ENCODE measurements around the gene TOMM40L.

The TOMM40L gene

GRCh38 chr1:161197560-161198193 is 28.2 kb upstream of the TOMM40L start:
- no peak for DNase-seq (ENCODE audit: low spot score)

DNA sequence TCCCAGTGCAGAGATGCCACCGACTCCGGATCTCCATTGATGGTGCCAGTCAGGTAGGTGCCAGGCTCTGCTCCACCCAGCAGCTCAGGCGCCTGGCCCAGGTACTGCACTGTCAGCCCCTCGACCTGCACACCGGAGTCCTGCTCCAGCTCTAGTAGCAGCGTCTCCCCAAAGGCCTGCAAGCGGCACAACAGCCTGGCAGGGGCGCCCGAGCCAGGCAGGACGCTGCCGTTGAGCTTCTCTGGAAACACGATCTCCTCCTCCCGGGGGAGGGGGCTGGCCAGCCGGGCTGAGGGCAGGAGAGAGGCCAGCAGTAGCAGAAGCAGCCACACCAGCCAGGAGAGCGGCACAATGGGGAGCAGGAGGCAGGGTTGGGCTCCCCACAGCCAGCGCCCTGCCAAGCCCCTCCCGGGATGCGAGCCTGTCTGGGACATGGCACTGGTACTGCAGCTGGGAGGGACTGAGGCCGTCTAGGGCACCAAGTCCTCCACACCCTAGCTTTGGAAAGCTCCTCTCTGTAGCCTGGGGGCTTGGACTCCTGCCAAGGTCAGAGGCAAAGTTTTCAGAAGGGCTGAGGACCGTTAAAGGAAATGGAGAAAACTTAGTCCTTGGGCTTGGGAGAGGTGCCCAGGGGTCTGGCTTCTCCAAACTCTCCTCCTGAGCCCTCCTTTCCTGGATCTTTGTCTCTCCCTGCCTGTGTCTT is 27.5 kb upstream of the TOMM40L start:
- peak; percentile 27 for DNase-seq (ENCODE audit: low spot score)

- peak; percentile 84 for DNase-seq (ENCODE audit: low spot score)
These were observed 26.9 kb upstream of the TOMM40L start, which contains the start of gene ADAMTS4 for GRCh38 chr1:161198897-161199431. Gene ADAMTS4 (minus strand): TSS chr1:161199054. CDS start chr1:161198627, 427 bp downstream.

DNA sequence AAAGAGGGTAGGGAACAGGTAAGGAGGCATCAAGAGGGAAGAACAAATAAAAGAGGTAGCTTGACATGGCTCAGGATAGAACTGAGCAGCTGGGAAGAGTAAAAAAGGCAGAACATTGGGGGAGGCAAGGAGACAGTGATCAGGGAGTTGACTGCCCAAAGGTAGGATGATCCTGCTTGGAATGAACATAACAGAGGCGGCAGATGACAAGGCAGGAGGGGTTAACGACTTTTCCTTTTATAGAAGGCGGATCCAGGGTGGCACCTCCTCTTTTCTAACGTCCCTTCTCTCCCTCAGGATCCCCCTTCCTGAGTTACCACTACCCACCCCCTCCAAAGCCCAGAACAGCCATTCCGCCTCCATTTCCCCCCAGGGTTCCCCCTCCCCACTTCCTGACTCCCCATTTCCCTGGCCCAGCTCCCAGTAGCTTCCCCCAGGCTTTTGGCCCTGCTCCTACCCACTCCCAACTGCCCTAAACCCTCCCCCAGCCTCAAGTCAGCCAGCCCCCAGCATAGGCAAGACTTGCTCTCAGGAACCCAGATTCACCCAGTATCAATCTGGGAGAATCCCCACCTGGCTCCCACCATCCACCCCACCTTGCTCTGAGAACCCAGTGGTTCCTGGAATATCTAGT is 26.2 kb upstream of the TOMM40L start:
- DNase-seq (ENCODE audit: low spot score), result no peak

DNA sequence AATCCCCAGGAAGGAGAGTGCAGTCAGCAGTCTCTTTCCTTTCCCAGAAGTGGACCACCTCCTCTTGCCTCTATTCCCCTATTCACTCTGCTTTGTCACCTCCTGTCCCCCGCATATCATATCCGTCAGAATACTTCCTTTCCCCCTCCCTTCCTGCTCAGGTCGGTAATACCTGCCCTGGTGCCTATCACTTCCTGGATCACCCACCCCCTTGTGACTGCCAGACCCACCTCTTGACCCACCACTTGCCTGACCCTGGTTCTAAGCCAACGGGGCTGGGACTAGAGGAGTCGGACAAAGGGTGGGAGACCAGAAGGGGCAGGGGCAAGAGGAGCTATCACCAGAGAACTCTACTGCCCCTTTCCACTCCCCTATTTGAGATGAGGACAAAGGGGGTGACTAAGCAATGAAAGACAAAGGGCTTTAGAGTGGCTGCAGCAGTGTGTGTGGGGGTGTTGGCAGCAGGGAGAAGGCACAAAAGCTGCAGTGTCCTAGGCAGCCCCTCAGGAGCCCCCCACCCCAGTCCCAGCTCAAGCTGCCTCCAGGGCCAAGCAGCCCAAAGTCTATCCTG is 25.4 kb upstream of the TOMM40L start:
- DNase-seq (ENCODE audit: low spot score), result no peak

- DNase-seq (ENCODE audit: low spot score), result peak; percentile 46
These were observed 24.6 kb upstream of the TOMM40L start for GRCh38 chr1:161200992-161201835.

DNA sequence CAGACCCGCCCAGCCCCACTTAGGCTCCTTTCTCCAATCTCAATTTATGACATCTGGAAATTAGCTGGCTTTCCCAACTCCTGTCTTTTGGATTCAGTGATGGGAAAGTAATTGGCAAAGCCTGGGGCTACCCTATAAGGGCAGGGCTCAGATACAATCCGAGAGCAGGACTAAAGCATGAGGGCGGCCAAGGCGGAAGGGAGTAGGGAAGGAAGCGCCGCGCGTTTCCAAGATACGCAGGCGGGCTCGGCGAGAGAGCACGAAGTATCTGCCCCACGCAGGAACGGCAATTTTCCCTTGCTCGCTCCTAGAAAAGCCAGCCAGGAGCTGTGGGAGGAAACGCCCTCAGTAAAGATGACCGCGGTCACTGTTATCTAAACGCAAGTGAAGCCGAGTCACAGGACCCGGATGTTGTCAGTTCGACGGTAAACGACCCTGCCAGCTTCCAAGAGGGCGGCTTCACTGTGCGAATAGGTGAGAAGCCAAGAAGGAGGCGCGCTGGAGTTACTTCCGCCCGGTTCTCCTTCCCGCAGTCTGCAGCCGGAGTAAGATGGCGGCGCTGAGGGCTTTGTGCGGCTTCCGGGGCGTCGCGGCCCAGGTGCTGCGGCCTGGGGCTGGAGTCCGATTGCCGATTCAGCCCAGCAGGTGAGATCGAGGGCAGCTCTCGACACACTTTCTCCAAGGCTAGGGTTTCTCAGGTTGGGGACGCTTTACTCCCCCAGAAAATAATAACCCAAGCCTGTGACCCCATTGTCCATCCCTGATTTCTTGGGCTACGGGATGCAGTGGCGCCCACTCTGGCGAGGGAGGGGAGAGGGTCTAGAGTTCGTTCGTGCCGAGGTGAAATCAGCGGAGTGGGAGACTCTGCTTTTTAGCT is 23.8 kb upstream of the TOMM40L start, which contains the start of gene NDUFS2:
NDUFS2 (plus strand) TSS at position 532 of the 877 bp plus-strand sequence; CDS start at position 551, 19 bp downstream.
- DNase-seq (ENCODE audit: low spot score), result peak; percentile 92

- DNase-seq (ENCODE audit: low spot score), result no peak
These were observed 19.3 kb upstream of the TOMM40L start for GRCh38 chr1:161206411-161207140.

GRCh38 chr1:161207173-161207572 is 18.7 kb upstream of the TOMM40L start:
- no peak for DNase-seq (ENCODE audit: low spot score)

DNA sequence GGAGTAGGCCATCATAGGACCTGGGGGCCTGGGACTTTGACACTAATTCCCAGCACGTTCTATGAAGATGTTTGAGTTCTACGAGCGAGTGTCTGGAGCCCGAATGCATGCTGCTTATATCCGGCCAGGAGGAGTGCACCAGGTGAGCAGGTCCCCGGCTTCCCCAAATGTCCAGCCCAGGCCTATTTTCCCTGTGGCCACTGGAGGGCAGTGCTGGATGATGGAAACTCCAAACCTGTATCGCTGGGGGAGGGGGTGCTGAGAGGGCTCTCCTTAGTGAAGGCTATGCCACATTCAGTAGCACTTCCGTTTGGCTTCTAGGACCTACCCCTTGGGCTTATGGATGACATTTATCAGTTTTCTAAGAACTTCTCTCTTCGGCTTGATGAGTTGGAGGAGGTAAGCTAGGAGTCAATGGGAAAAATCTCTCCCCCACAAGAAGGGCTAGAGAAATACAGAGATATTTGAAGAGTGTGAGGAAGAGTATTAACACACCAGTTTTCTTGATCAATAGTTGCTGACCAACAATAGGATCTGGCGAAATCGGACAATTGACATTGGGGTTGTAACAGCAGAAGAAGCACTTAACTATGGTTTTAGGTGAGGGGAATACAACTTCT is 16.0 kb upstream of the TOMM40L start:
- peak; percentile 81 for DNase-seq (ENCODE audit: low spot score)

GRCh38 chr1:161214369-161214768 is 11.5 kb upstream of the TOMM40L start:
- no peak for DNase-seq (ENCODE audit: low spot score)

- no peak for DNase-seq (ENCODE audit: low spot score)
These were observed 10.8 kb upstream of the TOMM40L start, which contains the start of gene FCER1G for GRCh38 chr1:161215076-161215475. Gene FCER1G (plus strand): TSS chr1:161215295. CDS start chr1:161215322, 27 bp downstream.

- DNase-seq (ENCODE audit: low spot score), result peak; percentile 43
These were observed 8.7 kb upstream of the TOMM40L start for GRCh38 chr1:161216945-161217712.

GRCh38 chr1:161217831-161218230 is 8.0 kb upstream of the TOMM40L start:
- DNase-seq (ENCODE audit: low spot score), result no peak

DNA sequence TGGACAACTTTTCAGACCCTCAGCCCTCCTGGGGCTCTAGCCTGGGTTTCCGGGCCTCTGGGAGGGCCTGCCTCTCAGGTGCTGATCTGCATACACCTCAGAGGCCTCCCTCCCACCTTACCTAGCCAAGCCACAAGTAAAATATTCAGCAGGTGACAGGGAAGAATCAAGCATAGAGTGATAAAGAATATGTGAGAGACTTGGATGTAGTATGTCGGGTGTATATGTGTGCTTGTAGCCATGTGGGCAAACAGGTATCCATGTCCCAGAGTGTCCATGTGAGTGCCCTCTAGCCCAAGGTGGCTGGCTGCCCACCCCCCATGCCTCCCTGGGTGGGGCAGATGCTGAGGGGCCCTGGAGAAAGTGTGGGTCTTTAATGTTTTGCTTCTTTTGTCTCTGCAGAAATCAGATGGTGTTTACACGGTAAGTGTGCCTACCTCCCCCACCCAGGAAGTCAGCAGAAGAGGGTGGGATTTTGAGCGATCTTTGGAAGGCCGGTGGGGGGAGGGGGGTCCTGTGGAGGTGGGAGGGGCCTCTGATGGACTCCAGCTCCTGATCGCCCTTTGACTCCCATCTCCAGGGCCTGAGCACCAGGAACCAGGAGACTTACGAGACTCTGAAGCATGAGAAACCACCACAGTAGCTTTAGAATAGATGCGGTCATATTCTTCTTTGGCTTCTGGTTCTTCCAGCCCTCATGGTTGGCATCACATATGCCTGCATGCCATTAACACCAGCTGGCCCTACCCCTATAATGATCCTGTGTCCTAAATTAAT is 7.4 kb upstream of the TOMM40L start:
- DNase-seq (ENCODE audit: low spot score), result no peak

DNA sequence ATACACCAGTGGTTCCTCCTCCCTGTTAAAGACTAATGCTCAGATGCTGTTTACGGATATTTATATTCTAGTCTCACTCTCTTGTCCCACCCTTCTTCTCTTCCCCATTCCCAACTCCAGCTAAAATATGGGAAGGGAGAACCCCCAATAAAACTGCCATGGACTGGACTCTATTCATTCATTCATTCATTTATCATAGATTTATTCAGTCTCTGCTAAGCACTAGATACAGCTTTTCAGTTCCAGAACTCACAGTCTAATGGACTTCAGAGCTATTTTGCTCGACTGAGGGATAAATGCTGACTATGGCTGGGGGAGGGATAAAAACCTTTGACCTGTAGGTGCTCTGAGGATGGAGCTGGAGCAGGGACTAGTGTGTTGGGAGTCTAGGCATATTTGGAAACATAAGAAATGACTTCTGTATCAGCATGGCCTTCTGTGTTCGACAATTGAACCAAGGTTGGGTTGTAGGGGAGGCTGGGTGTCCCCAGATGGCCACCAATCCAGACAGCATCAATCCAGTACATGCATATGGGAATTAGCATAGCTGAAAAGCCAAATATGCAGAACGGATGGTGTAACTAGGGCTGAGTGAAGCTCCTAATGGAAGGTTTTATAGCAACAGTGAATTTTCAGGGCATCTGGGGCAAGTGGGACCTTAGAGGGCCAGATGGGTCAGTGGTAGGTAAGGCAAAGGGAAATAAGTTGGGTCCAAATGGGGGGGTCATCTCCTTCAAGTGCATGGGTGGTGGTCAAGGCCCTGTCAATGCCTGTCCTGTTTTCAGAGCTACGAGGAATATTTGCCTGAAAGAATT is 6.6 kb upstream of the TOMM40L start:
- DNase-seq (ENCODE audit: low spot score), result no peak

DNA sequence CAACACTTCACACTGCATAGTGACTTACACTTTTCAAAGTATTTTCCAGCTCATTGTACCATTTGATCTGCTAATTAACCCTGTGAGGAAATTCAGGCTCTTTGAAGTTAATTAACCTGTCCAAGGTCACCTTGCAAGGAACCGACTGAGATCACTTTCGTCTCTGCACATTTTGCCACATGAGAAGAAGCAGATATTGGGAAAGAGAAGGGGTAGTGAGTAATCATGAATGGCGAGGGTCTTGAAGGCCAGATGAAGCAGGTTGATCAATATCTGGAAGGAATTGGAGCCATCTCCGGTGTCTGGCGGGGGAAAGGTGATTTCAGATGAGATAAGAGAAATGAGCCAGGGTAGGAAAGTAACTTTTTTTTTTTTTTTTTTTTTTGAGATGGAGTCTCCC is 5.9 kb upstream of the TOMM40L start:
- DNase-seq (ENCODE audit: low spot score), result no peak
